ENCODE results near the gene FBXL2.

FBXL2 gene

GRCh38 chr3:33363113-33363800 is 86.0 kb downstream of the FBXL2 start:
- Histone ChIP-seq H3K36me3 (replicated peaks) (peaks cover 2% of the 10 kb centered on the region), H3K4me3 (ENCODE audit: low read depth, low read length) (no peak overlapping the region), H3K27ac (no peak overlapping the region), H3K27me3 (replicated peaks) (no peaks in the 10 kb centered on the region)
- in situ Hi-C loops (cut with HindIII; ENCODE audit: low pct_ligation_motif_present, low sequenced_read_pairs) = no loop called here
- no peak for TF ChIP-seq CTCF (IDR thresholded peaks at IDR 0.05; ENCODE audit: low read depth, low read length, missing control alignments)
- DNase-seq = no peak

GRCh38 chr3:33364060-33364459 is 86.8 kb downstream of the FBXL2 start:
- in situ Hi-C loops (cut with HindIII; ENCODE audit: low pct_ligation_motif_present, low sequenced_read_pairs) = no loop called here
- no peak for TF ChIP-seq CTCF (IDR thresholded peaks at IDR 0.05; ENCODE audit: low read depth, low read length, missing control alignments)

GRCh38 chr3:33364531-33365128 is 87.4 kb downstream of the FBXL2 start:
- Histone ChIP-seq H3K4me3 (ENCODE audit: low read depth, low read length) (no peak overlapping the region), H3K27ac (no peak overlapping the region), H3K27me3 (replicated peaks) (no peaks in the 10 kb centered on the region), H3K36me3 (replicated peaks) (peaks cover 2% of the 10 kb centered on the region)
- in situ Hi-C loops (cut with HindIII; ENCODE audit: low pct_ligation_motif_present, low sequenced_read_pairs) = no loop called here
- DNase-seq = peak; percentile 54
- TF ChIP-seq CTCF (IDR thresholded peaks at IDR 0.05; ENCODE audit: low read depth, low read length, missing control alignments) = no peak

More at GRCh38 chr3:33364060-33364459, 86.8 kb downstream of the FBXL2 start:
- Histone ChIP-seq H3K36me3 (replicated peaks) (peaks cover 2% of the 10 kb centered on the region), H3K27me3 (replicated peaks) (no peaks in the 10 kb centered on the region), H3K27ac (no peak overlapping the region), H3K4me3 (ENCODE audit: low read depth, low read length) (no peak overlapping the region)
- DNase-seq = no peak

- peak; percentile 92 for TF ChIP-seq CTCF (IDR thresholded peaks at IDR 0.05; ENCODE audit: low read depth, low read length, missing control alignments)
- Histone ChIP-seq H3K4me3 (ENCODE audit: low read depth, low read length) (peak overlapping the region; percentile 18), H3K27me3 (replicated peaks) (no peaks in the 10 kb centered on the region), H3K27ac (no peak overlapping the region), H3K36me3 (replicated peaks) (peaks cover 25% of the 10 kb centered on the region)
- in situ Hi-C loops (cut with HindIII; ENCODE audit: low pct_ligation_motif_present, low sequenced_read_pairs) = no loop called here
- peak; percentile 60 for DNase-seq
Measured at GRCh38 chr3:33372218-33373081, 95.2 kb downstream of the FBXL2 start.

- Histone ChIP-seq H3K36me3 (replicated peaks) (peaks cover 31% of the 10 kb centered on the region), H3K4me3 (ENCODE audit: low read depth, low read length) (no peak overlapping the region), H3K27ac (no peak overlapping the region), H3K27me3 (replicated peaks) (no peaks in the 10 kb centered on the region)
- no peak for TF ChIP-seq CTCF (IDR thresholded peaks at IDR 0.05; ENCODE audit: low read depth, low read length, missing control alignments)
- in situ Hi-C loops (cut with HindIII; ENCODE audit: low pct_ligation_motif_present, low sequenced_read_pairs) = no loop called here
- no peak for DNase-seq
Measured at GRCh38 chr3:33373082-33373437, 95.8 kb downstream of the FBXL2 start.
